CD14-positive monocyte (primary cell): ENCODE data around the gene WNT7B. TPM values are rescaled to one million over a fixed set of nuclear protein-coding genes. Genes with fewer than 3 reads are reported as not detected.

ENCODE experiments used
- DNase-seq, 3 donors: peaks; one replicate each; pipeline ENCODE4 v3.0.0-alpha.2; 2011 to 2022
- H2AFZ ChIP-seq: 2 replicates; pipeline ENCODE4 v1.6.0; 2012; ENCODE audit warnings: mild to moderate bottlenecking, low read depth, low read length, inconsistent platforms; ENCODE audit not compliant: insufficient read depth, poor library complexity, severe bottlenecking
- H3K27ac ChIP-seq, 2 donors: 1 replicate in 1 of 2; 2 replicates in 1 of 2; pipeline ENCODE4 v1.5.1; 2012 to 2013; ENCODE audit warnings: low read length in 2 of 2, control low read depth in 1 of 2, inconsistent platforms in 1 of 2, low read depth in 1 of 2, mild to moderate bottlenecking in 1 of 2
- H3K27me3 ChIP-seq, 2 donors: one replicate each; pipeline versions ENCODE4 v1.6.0 to v1.6.1; 2011 to 2013; ENCODE audit warnings: low read length in 2 of 2; ENCODE audit not compliant: control insufficient read depth in 2 of 2, insufficient read depth in 2 of 2
- H3K36me3 ChIP-seq, 2 donors: replicated peaks in 1 of 2; 1 replicate in 1 of 2; 2 replicates in 1 of 2; pipeline versions ENCODE4 v1.5.1 to v1.6.1; 2012 to 2013; ENCODE audit warnings: low read length in 2 of 2, control low read depth in 1 of 2, inconsistent platforms in 1 of 2, mild to moderate bottlenecking in 1 of 2; ENCODE audit not compliant: insufficient read depth in 2 of 2, control insufficient read depth in 1 of 2
- H3K4me1 ChIP-seq, 2 donors: 1 replicate in 1 of 2; 2 replicates in 1 of 2; pipeline versions ENCODE4 v1.5.1 to v1.6.1; 2012 to 2013; ENCODE audit warnings: low read length in 2 of 2, control low read depth in 1 of 2, inconsistent platforms in 1 of 2, mild to moderate bottlenecking in 1 of 2, moderate library complexity in 1 of 2; ENCODE audit not compliant: insufficient read depth in 2 of 2, control insufficient read depth in 1 of 2
- H3K4me2 ChIP-seq: replicated peaks from 2 replicates; pipeline ENCODE3; 2012; ENCODE audit warnings: low read length, moderate library complexity, mild to moderate bottlenecking; ENCODE audit not compliant: poor library complexity, severe bottlenecking; ENCODE audit errors: extremely low read depth
- H3K4me3 ChIP-seq, 3 experiments: fragments of 200-600 bp in 1 of 3; sonication (generic) in 1 of 3; replicated peaks in 1 of 3; 1 replicate in 2 of 3; 2 replicates in 1 of 3; pipeline ENCODE4 v1.5.1; 2011 to 2013; ENCODE audit warnings: low read length in 3 of 3, mild to moderate bottlenecking in 3 of 3, control low read depth in 2 of 3, low read depth in 2 of 3, inconsistent platforms in 1 of 3, moderate library complexity in 1 of 3
- H3K79me2 ChIP-seq: 2 replicates; pipeline ENCODE4 v1.6.0; 2012; ENCODE audit warnings: mild to moderate bottlenecking, control low read depth, inconsistent platforms, low read length, moderate library complexity; ENCODE audit not compliant: insufficient read depth
- H3K9ac ChIP-seq: 2 replicates; pipeline ENCODE4 v1.6.0; 2017; ENCODE audit warnings: low read length, mild to moderate bottlenecking; ENCODE audit not compliant: insufficient read depth, poor library complexity, severe bottlenecking
- H3K9me3 ChIP-seq, 2 donors: replicated peaks in 1 of 2; 1 replicate in 1 of 2; 2 replicates in 1 of 2; pipeline versions ENCODE4 v1.5.1 to v1.6.1; 2012 to 2013; ENCODE audit warnings: low read length in 2 of 2, control low read depth in 1 of 2; ENCODE audit not compliant: control insufficient read depth in 1 of 2, insufficient read depth in 1 of 2
- H4K20me1 ChIP-seq: 2 replicates; pipeline ENCODE4 v1.6.0; 2012; ENCODE audit warnings: mild to moderate bottlenecking, low read length, control low read depth, moderate library complexity; ENCODE audit not compliant: insufficient read depth
- H3K27ac Mint-ChIP-seq, 7 donors: one replicate each; pipeline ENCODE4 v1.8.0; 2020; ENCODE audit warnings: mild to moderate bottlenecking in 7 of 7, mixed read lengths in 7 of 7, moderate library complexity in 6 of 7, inconsistent platforms in 2 of 7
- H3K27me3 Mint-ChIP-seq, 3 donors: one replicate each; pipeline ENCODE4 v1.8.0; 2021 to 2022; ENCODE audit warnings: low read depth in 3 of 3, mild to moderate bottlenecking in 3 of 3, mixed read lengths in 3 of 3, moderate library complexity in 3 of 3, inconsistent platforms in 1 of 3
- H3K36me3 Mint-ChIP-seq, 2 donors: one replicate each; pipeline ENCODE4 v1.8.0; 2020; ENCODE audit warnings: mixed read lengths in 2 of 2, inconsistent platforms in 1 of 2, mild to moderate bottlenecking in 1 of 2
- H3K4me1 Mint-ChIP-seq: one replicate; pipeline ENCODE4 v1.8.0; 2020; ENCODE audit warnings: mild to moderate bottlenecking, mixed read lengths
- H3K4me3 Mint-ChIP-seq, 2 donors: one replicate each; pipeline ENCODE4 v1.8.0; 2020; ENCODE audit warnings: mild to moderate bottlenecking in 2 of 2, mixed read lengths in 2 of 2, moderate library complexity in 1 of 2
- H3K9me3 Mint-ChIP-seq, 7 donors: one replicate each; pipeline ENCODE4 v1.8.0; 2020 to 2022; ENCODE audit warnings: mixed read lengths in 7 of 7, mild to moderate bottlenecking in 6 of 7, moderate library complexity in 6 of 7, inconsistent platforms in 2 of 7
- WGBS: methylation state at CpG from one replicate; pipeline ENCODE4 v1.1.5; 2013; ENCODE audit warnings: missing lambda C conversion rate; ENCODE audit not compliant: insufficient coverage; 5-methylcytosine and 5-hydroxymethylcytosine counted together
- intact Hi-C, 2 donors: fragments of 100-400 bp; cut with micrococcal nuclease; formaldehyde crosslinking; loops; one replicate each; pipeline versions ENCODE4 v1.15.0 to v1.15.1; 2023
- polyA minus RNA-seq: library from RNA; depleted of rRNA, polyadenylated mRNA; stranded (reverse); fragments of >200 nt; gene quantifications from 2 replicates; pipeline ENCODE4 v1.2.3, GENCODE V29; 2012
- polyA plus RNA-seq, 3 donors: library from polyadenylated mRNA; depleted of rRNA in 1 of 3; unstranded in 2 of 3; stranded (reverse) in 1 of 3; fragments of 300-500 nt in 2 of 3; fragments of >200 nt in 1 of 3; fragmentation: Illumina TruSeq in 2 of 3; gene quantifications; 1 replicate in 2 of 3; 2 replicates in 1 of 3; pipeline ENCODE4 v1.2.3, GENCODE V29; 2012 to 2021
- total RNA-seq, 12 experiments: library from RNA in 1 of 12; stranded (reverse) in 1 of 12; fragments of 120-200 nt in 1 of 12; gene quantifications; one replicate each; pipeline ENCODE4 v1.2.4 and lab custom pipeline; 2013 to 2026; ENCODE audit warnings: mixed read lengths in 6 of 12, inconsistent platforms in 1 of 12
- TF ChIP-seq, protein P1 (sequence below): fragments of 200-600 bp; IDR thresholded peaks from one replicate; pipeline ENCODE4 v1.8.0; 2022; ENCODE audit warnings: antibody characterized with exemption, mild to moderate bottlenecking

The WNT7B gene
- total RNA-seq (2013), result not detected
- polyA plus RNA-seq (not detected), polyA minus RNA-seq (not detected in 2 replicates), total RNA-seq (lab: John Stamatoyannopoulos, UW) (0 to 0.64 (median 0.04) reads per million in 11 experiments)

DNA sequence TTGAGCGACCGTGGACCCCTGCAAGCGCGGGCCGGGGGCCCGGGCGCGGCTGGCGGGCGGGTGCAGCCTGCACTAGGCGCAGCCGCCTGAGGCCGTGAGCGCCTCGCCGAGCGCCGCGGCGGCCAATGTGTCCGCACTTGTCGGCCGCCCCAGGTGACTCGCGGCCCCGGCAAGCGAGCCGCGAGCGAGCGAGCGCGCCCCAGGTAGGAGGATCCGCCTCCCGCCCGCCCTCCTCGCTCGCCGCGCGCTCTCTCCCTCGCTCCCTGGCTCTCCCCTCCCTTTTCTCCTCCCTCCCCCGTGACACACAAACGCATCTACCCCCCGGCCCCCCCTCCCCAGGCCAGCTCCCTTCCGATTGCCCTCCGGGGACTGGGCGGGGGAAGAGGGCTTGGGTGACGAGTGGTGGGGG, at the start of gene WNT7B:
Gene WNT7B, minus strand, starts transcription at position 160 of the 409 bp plus-strand sequence. CDS start 408 bp downstream, outside the sequence.
- H3K27ac Mint-ChIP-seq, result no peak within 1 kb of the TSS
- intact Hi-C loops, result no loop called here
- H3K9ac ChIP-seq, result no peak within 1 kb of the TSS
- H3K4me3 ChIP-seq, result no peak within 1 kb of the TSS
- peaks cover 37 to 55% of the 10 kb centered on the region in 2 donors for H3K27me3 ChIP-seq
- peaks cover 44 to 55% (median 51%) of the 10 kb centered on the region in 3 donors for H3K27me3 Mint-ChIP-seq
- TF ChIP-seq, protein P1, sequence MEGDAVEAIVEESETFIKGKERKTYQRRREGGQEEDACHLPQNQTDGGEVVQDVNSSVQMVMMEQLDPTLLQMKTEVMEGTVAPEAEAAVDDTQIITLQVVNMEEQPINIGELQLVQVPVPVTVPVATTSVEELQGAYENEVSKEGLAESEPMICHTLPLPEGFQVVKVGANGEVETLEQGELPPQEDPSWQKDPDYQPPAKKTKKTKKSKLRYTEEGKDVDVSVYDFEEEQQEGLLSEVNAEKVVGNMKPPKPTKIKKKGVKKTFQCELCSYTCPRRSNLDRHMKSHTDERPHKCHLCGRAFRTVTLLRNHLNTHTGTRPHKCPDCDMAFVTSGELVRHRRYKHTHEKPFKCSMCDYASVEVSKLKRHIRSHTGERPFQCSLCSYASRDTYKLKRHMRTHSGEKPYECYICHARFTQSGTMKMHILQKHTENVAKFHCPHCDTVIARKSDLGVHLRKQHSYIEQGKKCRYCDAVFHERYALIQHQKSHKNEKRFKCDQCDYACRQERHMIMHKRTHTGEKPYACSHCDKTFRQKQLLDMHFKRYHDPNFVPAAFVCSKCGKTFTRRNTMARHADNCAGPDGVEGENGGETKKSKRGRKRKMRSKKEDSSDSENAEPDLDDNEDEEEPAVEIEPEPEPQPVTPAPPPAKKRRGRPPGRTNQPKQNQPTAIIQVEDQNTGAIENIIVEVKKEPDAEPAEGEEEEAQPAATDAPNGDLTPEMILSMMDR, result no peak
- no peak within 1 kb of the TSS for H3K27ac ChIP-seq
- H3K36me3 ChIP-seq, result no peaks in the 10 kb centered on the region
- H3K79me2 ChIP-seq, result no peaks in the 10 kb centered on the region
- WGBS, result under 1% methylated on average over 41 of the region's 49 CpGs
- peaks cover 0 to 28% of the 10 kb centered on the region in 2 donors for H3K9me3 ChIP-seq
- peak within 1 kb of the TSS in 1 of 2 donors; percentile 85 for H3K4me3 Mint-ChIP-seq
- DNase-seq, result no peak
- H3K9me3 Mint-ChIP-seq, result peaks cover 0 to 16% (median 5%) of the 10 kb centered on the region in 7 donors
- H3K4me1 ChIP-seq, result peaks cover 12 to 15% of the 10 kb centered on the region in 2 donors
- H3K4me2 ChIP-seq, result no peak within 1 kb of the TSS
- no peak within 1 kb of the TSS for H2AFZ ChIP-seq
- H3K36me3 Mint-ChIP-seq, result no peaks in the 10 kb centered on the region
- no peaks in the 10 kb centered on the region for H4K20me1 ChIP-seq
- peaks cover 15% of the 10 kb centered on the region for H3K4me1 Mint-ChIP-seq

DNA sequence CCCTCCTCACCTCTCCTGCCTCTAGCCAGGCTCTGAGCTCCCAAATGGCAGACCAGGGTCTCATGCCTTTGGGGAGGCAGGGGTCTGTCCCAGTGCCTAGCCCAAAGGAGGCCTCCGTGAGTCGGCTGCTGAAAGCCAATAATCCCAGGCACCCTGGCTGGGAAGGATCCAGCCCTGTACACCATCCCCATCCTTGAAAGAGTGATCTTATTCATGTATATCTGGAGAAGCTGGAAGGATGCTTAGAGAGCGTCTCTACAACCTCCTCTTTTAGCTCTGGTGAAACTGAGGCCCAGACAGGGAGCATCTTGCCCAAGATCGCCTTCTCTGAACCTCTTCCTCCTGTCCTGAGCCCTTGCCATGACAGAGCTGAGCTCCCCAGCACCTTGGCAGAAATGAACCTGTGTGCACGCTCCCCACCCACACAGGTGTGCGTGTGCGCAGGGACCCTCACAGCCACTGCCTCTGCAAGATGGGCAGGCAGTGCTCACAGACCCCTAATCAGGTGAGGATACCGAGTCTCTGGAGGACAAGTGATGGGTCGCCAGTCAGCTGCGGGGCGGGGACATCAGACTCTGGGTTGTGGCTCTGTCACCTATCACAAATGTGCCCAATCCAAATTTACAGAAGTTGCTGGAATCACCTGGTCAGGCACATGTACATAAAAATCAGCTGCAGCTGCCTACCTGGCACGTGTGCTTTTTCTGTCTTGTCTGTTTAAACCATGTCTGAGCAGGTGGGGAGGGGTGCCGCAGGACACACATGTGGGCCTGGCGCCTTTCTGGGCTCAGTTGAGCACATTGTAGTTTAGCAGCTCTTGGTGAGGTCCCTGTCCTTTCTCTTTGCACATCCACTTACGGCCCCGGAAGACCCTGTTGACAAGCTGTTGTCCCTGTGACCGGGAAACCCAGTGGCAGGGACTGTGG, 49.3 kb upstream of the WNT7B start:
- peaks cover 0 to 2% of the 10 kb centered on the region in 2 donors for H3K36me3 Mint-ChIP-seq
- H3K4me1 Mint-ChIP-seq, result peaks cover 14% of the 10 kb centered on the region
- H3K4me3 ChIP-seq, result peak overlapping the region in 1 of 3 experiments; percentile 69
- H3K4me2 ChIP-seq, result peak overlapping the region; percentile 73
- H3K4me3 Mint-ChIP-seq, result peak overlapping the region; percentile 71 to 91
- H3K36me3 ChIP-seq, result no peaks in the 10 kb centered on the region
- H3K79me2 ChIP-seq, result no peaks in the 10 kb centered on the region
- no peaks in the 10 kb centered on the region for H3K9me3 ChIP-seq
- 89% methylated on average over 15 of the region's 17 CpGs for WGBS
- no peak overlapping the region for H2AFZ ChIP-seq
- peaks cover 0 to 20% of the 10 kb centered on the region in 2 donors for H3K27me3 ChIP-seq
- peaks cover 5 to 22% of the 10 kb centered on the region in 2 donors for H3K4me1 ChIP-seq
- no peak overlapping the region for H3K9ac ChIP-seq
- peaks cover 0 to 4% (median 0%) of the 10 kb centered on the region in 7 donors for H3K9me3 Mint-ChIP-seq
- TF ChIP-seq, protein P1, result no peak
- H4K20me1 ChIP-seq, result no peaks in the 10 kb centered on the region
- DNase-seq, result no peak
- H3K27me3 Mint-ChIP-seq, result peaks cover 17 to 30% (median 22%) of the 10 kb centered on the region in 3 donors
- H3K27ac ChIP-seq, result no peak overlapping the region
- peak overlapping the region in 1 of 7 donors; percentile 28 for H3K27ac Mint-ChIP-seq
- intact Hi-C loops, result no loop called here
